Hematopoietic multipotent progenitor cell treated with erythropoietin and hydrocortisone succinate and interleukin-3 and kit ligand, for 15 days (in vitro differentiated cells): ENCODE results near the gene LRP1.

ENCODE experiments used
- DNase-seq: peaks from one replicate; pipeline ENCODE4 v3.0.0-alpha.2; 2015; ENCODE audit warnings: low spot score

Gene LRP1

DNA sequence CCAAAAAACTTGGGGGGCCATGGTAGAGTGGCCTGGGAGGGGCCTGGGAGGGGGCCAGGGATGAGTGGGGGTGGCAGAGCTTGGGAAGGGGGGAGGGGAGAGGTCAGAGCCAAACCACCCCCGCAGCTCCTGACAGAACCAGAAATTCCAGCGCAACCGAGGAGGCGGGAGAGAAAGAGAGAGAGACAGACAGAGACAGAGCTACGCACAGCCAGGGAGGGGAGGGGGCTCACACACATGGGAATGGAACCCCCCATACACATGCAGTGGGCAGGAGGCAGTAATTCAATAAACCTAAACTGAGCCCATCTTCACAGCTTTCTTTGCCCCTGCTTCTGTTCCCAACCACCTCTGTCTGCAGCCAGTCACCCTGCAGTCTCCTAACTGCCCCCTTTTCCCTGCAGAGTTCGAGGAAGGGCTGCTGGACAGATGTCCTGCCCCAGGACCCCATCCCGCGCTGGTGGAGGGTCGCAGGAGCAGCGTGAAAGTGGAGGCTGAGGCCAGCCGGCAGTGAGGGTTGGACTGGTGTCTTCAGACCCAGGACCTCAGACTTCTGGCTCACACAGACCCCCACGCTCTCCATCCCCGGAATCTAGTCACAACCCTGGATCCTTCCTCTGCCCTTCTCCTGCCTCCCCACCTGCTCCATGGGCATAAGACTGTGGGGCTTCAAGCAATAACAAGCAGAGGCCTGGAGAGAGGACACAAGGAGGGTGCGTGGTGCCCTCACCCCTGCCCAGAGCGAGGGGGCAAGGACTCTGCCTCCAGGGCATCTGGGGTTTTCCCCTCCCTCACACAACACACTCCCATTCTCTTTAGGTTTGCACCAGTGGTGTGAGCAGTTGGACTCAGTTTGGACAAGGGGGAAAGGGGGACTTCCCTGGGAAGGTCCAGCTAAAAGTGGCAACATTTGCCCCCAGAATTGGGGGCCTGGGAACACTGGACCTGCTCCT is 33.8 kb upstream of the LRP1 start:
- no peak for DNase-seq

DNA sequence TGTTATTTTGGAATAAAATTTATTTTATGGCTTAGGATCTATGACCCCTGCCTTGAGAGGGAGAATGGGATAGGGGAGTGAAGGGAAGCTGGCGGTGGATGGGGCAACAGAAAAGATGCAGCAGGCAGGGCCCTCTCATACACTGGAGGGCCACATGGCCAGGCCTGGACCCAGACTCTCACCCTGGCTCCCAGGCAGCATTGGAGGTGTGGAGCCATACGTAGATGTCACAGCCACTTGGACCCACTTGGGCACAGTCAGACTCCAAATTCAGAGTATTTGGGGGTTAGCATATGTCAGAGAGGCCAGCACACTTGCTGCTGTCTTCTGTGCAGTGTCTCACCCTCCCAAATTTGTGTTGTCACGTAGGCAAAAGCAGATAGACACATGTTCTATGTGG is 32.8 kb upstream of the LRP1 start:
- no peak for DNase-seq

DNA sequence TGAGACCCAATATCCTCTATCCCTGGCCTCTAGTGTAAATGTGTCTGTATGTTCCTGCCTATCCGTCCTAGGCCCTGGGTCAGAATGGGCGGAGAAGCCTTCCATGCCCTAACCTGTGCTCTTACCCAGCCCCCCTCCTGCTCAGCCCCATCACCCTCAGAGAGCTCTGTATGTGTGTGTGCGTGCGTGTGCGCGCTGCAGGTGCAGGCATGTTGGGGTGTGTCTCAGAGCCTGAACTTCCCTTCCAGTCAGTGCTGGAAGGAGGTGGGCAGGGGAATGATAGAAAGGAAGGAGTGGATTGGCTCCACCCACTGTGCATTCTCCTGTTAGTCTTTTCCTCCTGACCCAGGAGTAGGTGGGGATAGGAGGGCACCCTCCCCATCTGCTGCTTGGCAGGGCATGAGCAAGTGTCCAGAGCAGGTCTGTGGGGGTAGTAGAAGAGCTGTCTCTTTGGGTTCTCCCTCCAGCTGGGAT is 32.1 kb upstream of the LRP1 start:
- DNase-seq, result no peak

DNA sequence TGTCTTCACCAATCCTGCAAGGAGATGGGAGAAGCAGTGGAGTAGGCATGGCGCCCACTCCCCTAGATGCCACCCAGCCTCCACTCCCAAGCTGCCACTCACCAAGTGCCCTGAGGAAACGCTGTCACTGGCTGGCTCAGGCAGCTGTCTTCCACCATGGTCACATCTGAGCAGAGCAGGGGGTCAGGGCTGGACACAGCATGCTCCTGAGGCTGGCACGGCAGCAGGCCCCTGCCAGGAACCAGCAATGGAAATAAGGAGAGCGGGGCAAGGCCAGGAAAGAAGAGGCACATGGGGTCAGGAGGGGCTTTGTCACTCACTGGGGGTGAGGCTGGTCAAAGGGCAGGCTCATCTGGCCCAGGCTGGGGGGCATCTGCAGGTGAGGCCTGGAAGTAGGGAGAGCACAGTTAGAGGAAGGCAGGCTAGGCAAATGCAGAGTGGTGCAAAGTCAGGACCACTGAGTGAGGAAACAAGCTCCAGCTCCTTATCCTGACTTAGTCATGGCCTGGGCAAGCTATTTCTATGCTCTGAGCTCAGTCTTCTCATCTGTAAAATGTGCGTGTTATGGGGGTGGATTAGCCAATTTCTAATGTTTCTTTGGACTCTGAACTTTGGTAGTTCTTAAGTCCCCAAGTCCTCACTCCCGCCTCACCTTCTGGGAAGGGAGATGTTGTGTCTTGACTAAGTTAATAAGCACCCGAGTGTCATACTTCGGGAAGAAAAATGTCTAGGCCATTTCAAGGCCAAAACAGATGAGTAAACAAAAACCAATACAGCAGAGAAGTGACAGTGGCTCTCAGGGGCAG is 31.3 kb upstream of the LRP1 start:
- DNase-seq, result no peak

DNA sequence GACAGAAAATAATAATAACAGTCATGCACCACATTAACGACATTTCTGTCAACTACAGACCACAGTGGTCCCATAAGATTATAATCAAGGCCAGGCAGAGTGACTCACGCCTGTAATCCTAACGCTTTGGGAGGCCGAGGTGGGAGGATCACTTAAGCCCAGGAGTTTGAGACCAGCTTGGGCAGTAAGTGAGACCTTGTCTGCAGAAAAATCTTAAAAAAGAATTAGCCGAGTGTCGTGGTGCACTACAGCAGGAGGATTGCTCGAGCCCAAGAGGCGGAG is 30.8 kb upstream of the LRP1 start:
- DNase-seq, result no peak

DNA sequence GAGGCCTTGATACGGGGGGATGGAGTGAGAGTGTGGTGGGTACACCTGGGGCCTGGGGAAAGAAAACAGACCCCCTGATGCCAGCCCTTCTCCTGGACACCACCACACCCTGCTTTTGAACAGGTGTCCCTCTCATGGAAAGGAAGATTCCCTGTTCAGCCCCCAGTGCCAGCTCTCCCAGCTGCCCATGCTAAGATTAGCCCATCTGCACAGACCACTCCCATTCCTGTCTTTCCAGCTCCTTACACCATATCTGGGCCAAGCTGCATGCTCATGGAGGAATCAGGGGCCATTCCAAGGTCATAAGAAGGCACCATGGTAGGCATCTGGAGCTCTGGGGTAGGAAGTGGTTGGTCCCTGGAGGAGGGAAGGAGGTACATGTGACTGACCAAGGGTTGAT is 29.7 kb upstream of the LRP1 start:
- no peak for DNase-seq

DNA sequence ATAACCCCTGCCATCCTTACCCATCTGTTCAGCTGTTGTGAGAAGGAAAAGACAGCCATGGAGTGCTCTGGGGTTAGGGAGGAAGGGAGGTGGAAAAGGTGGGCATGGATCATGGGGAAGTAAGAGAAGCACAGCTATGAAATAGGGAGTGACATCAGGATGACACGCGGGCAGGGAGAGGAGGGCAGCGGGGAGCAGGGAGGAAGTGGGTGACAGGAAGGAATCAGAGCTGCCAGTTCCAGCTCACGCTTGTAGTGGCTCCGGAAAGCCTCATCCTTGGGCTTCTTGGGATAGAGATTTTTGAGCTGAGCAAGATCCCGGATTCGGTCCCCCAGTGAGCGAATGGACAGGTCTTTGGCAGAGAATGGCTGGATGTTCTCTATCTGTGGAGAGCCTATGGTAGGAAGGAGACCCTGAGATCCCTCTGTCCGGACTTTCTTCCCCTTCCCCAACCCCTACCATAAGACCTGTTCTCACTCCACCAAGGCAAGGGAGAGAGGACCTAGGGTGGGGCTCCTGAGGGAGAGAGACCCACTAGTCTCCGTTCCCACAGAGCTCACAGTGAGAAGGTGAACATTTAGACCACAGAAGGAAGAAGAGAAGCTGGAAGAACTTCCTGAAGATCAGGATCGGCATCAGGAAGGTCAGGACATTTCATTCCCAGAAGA is 29.1 kb upstream of the LRP1 start:
- no peak for DNase-seq

DNA sequence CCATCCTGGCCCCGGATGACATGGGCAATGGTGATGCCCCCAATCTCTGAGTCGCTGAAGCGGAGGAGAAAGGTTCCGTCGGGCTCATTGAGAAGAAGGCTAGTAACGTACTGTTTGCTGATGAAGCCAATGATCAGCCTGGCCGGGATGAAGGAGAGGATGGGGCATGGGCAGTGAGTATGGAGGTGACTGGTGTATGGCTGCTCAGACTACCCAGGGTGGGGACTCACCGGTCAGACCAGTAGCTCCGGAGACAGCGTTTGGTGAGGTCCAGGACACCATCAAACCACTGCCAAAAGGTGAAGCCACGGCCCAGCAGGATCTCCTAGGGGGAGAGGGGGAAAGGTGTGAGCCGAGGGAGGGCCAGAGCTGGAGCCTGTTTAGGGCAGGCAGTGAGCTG is 28.5 kb upstream of the LRP1 start:
- DNase-seq, result no peak

DNA sequence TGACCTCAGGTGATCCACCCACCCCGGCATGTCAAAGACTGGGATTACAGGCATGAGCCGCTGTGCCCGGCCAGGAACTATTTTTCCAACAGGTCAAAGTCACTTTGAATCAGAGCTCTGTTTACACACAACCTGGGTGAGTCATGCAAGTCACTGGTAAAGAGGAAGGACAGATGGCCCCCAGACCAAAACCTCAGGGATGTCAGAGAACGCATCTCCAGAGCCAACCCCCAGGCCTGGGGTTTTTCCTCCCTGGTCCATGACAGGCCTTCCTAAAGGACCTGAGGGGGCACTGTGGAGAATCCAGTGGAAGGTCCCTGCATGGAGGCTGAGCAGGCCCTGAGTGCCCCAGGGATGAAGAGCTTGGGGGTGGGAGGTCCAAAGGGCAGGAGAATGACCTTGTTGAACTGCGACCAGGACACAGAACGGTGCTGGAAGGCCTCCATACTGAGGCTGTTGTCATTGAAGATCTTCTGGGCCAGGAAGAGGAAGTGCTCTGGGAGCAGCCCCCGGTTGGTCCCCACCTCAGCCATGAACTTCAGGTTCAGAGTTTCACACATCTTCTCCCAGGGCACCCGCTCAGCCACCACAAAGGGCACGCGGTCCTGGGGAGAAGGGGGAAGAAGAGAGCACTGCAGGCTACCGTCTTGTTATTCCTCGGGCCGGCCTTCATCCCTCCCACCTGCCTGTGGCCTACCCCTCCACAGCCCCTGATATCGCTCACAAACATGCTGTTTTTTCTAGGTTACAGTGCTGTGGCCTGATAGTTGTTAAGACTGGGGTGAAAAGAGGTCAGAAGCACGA is 26.2 kb upstream of the LRP1 start:
- DNase-seq, result peak; percentile 45

DNA sequence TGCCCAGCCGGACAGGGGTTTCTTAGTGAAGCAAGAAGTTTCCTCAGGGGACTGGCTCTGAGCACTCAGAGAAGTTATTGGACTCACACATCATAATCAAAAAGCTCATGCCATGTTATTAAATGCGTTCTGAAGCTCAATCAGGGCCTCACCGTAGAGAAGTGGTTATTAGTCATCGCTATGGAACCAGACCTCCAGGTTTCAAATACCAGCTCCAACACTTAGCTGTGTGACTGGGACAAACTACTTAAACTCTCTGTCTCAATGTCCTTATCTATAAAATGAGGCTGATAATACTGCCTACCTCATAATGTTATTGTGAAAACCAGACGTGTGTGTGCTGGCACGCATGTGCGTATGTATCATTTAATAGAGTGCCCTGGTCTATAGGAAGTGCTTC is 24.4 kb upstream of the LRP1 start:
- DNase-seq, result no peak

DNA sequence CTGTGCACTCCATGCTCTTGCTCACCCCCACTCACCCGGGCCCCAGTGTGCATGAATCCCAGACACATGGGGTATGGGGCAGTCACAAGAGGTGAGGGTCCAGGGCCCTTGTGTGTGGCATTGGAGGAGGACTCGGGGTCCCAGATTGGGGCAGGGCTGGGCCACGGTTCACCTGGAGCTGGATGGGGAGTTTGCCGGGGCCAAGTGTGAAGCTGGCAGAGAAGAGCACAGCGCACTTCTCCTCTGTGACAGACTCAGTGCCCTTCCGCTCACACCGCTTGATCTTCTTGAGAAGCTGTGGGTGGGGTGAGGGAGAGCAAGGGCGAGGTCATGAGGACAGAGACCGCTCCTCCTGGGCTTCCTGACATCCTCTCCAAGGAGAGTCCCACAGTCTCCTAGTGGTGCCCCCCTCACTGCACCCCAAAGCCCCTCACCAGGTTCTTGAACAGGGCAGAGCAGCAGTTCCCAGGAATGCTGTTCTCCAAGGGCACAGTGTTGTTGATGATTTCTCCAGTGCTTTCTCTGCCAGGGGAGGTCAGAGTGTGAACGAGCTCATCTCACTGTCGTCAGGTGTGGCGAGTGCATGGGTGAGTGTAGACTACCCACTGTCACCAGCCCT is 23.9 kb upstream of the LRP1 start:
- DNase-seq, result no peak

DNA sequence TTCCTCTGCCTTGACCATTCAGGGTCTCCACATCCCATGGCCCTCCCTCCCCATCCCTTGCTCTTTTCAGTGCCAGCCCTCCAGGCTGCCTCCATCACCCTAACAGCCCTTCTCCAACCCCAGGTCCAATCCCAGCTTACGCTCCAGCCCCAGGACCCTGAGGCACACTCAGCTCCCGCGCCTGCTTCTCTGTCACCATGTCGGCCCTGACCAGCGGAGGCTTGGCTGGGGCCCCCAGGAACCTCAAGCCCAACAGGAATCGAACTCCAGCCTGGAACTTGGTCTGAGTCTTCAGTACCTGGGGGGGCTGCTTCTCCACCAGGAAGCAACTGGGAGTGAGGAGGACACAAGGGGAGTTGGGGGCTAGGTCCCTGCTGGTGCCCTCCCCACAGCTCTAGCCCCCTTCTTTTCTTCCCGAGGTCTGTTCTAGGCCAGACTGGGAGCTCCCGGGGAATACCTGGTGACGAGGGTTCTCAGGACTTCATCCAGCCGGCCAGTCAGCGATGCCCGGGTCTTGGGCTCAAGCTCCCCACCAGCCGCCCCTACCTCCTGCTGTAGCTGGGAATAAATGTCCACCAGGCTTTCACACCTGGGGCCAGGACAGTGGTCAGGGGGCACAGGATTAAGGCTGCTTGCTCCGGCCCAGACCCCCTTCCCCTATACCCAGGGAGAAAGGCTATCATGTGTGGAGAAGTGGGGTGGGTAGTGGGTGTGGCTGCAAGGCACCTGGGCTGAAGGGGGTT is 23.1 kb upstream of the LRP1 start:
- DNase-seq, result no peak

DNA sequence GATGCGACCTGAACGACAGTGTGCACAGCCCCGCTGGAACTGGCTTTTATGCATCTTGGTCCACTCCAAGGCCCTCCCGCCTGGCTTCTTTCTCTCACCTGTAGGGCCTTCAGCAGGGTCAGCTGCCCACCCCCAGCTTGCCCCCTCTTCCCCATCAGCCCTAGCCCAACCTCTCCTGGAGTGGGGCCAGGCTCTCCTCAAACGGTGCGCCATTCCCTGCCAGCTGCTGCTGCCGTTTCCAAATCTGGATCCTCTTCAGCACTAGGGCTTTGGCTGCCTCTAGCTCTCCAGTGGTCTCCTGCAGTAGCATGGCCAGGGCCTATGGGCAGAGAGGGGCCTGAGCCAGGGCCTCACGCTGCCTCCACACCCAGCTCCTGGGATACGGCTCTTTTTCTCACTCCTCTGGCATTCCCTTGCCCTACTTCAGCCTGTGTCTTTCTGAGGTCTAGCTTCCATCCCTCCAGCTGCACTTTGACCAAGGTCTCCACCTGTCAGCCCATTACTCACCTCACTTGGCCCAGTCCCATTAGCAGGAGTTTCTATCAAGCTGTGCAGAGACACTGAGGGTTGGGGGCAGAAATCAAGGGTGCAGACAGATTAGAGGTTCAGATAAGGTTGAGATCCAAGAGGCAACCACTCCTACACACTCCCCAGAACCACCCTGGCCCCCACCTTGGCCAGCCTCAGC is 22.1 kb upstream of the LRP1 start:
- no peak for DNase-seq

DNA sequence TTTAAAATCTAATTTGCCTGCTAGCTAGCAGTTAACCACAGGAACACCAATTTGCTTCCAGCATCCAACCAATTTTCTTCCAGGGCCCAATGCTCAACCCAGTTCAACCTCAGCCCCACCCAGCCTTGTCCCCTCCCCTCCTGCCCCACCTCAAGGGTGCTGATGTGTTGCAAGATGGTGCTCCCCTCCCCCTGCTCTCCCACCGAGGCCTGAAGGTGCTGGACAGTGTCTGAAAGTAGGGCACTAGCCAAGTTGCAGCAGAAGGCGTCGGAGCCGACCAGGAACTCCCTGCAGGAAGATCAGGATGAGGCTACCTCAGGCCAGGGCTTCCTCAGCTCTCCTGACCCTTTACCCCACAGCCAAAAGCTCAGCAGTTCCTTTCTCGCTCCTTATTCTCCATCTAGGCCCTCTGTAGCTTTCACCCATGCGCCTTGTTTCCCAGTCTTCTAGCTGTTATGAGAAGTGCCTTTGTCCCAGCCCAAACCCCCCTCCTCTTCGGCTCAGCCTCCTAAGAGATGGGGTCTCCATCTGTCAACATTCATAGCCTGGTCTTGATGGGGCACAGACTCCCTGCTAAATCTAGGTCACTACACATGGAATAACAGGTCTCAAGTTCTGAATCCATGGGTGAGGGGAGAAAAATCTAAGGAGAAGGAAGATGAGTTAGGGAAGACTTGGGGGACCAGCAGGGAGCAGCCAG is 20.7 kb upstream of the LRP1 start:
- DNase-seq, result no peak

DNA sequence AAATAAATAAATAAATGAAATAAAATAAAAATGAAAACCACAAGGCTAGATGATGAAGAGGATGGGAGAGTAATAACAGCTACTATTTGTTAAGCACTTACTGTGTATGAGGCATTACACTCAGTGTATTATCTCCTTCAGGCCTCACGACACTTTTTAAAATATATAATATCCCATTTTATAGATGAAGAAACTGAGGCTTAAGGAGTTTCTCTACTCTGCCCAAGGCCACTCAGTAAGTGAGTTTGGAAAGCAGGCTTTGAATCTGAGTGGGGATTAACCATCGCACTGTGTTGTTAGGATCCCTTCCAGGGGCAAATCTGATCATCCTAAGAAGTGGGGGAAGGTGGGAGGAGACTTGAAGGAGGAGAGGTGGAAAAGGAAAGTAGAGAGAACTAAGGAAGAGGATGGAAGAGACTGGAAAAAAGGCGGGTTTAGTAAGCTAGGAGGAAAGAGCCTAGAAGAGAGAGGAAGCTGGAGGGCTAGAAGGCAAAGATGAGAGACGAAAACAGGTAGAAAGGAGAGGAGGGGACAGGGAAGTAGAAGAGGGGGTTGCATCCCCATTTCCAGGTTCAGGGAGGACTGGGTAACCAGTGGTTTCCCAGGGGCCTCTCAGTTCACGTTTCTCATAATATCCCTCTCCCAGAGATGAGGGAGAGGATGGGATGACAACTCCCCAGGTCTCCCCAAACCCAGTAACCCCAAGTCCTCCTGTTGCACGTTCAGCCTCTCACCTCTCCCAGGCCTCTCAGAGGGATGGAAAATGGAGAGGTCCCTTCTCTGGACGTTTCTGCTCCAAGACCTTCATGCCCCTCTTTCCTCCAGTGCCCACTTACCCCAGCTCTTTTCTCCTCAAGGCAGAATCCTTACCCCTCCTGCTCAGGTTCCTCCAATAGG is 18.8 kb upstream of the LRP1 start:
- no peak for DNase-seq

DNA sequence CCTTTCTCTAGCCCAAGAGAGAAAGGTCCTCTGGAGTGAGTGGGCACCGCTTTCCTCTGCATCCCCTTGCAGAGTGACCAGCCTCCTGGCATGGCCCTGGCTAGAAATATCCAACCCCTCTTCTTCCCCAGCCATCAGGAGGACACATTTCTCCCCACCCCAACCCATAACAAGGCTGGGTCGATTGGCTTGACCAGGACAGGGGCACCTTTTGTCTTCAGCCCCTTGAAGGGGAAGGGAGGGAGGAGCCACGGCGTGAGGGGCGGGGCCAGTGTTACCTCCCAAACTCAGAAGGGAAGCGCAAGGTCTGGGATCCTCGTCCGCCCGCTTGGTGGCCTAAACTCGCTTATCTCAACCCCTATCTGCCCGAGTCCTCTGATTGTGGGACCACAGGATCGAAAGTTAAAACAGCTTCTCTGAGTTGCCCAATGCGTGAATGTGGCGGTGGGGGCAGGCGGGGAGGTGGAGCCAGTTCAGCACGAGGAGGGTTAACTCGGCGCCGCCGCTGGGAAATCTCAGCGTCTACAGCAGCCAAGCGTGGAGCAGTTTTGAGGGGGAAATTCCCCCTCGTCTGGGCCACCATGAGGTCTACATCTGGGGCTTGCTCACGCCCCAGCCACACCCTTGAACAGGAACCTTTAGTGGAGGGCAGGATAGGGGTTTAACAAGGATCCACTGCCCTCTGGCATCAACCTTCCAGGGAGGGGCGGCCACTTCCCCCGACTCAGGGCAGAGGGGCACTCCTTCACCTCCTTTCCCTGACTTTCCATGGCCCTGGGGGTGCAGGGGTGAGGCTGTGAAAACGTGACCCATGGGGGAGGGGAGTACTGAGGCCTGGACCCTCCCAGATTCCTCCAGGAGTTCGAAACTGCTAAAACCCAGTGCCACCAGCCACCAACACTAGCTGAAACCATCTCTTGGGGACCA is 17.9 kb upstream of the LRP1 start:
- DNase-seq, result peak; percentile 67

DNA sequence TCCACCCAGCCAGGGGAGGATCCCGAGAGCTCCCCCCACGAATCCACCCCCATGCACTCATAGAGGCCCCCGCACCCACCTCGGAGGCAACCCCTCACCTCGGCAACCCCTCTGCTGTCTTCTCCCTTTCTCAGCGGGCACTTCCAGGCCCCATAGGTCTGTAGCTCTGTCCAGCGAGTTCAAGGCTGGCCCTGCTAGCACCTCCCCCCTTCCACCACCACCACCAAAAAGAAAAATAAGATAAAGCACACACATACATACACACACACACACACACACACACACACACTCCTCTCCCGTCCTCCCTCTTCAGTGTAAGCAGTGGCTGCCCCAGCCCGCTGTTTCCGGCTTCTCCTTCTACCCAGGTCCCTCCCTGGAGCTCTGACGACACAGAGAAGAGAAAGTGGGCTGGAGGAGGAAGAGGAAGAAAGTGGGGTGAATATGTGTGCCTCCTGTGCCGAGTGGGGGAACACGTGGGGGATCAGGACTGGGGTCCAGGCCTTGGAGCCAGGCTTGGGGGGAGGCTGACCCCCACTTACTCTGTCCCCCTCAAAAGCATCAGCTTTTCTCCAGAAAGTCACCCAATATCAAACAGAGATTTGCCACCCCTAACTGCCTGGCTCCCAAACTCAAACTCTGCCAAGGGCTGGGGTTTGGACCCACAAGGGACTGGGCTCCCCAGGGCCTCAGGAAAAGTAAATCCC is 17.1 kb upstream of the LRP1 start, which contains the start of gene STAT6:
TSS of gene STAT6 (minus strand) at position 332 of the 704 bp plus-strand sequence. CDS start 3,084 bp downstream, outside the sequence.
- peak; percentile 81 for DNase-seq
